Fibroblast of villous mesenchyme (primary cell): ENCODE data around the gene USP7. TPM values are rescaled to one million over a fixed set of nuclear protein-coding genes. Genes with fewer than 3 reads are reported as not detected.

Experiments used
- DNase-seq: peaks from one replicate; pipeline ENCODE4 v3.0.0-alpha.2; 2010; ENCODE audit warnings: low read depth
- H3K4me3 ChIP-seq: 2 replicates; pipeline ENCODE4 v1.5.1; 2011; ENCODE audit warnings: low read depth, mild to moderate bottlenecking, low read length
- CTCF ChIP-seq: IDR thresholded peaks from 2 replicates; pipeline ENCODE4 v1.5.1; 2012; ENCODE audit warnings: low read depth, mild to moderate bottlenecking, low read length; ENCODE audit not compliant: insufficient read depth
- total RNA-seq: library from RNA; depleted of rRNA; stranded (reverse); fragments of >200 nt; gene quantifications from 2 replicates; pipeline ENCODE4 v1.2.3, GENCODE V29; 2012

USP7 gene
- total RNA-seq, 1 donor = 54.4 TPM

- no peak for TF ChIP-seq CTCF
- no peak overlapping the region for H3K4me3 ChIP-seq
- DNase-seq = no peak
These were observed 62.3 kb downstream of the USP7 start for GRCh38 chr16:8901320-8901861.

- H3K4me3 ChIP-seq = no peak overlapping the region
- TF ChIP-seq CTCF = no peak
- DNase-seq = no peak
These were observed 63.4 kb downstream of the USP7 start for GRCh38 chr16:8900343-8900742.

GRCh38 chr16:8899709-8900317 lies 63.9 kb downstream of the USP7 start:
- DNase-seq = no peak
- TF ChIP-seq CTCF = no peak
- H3K4me3 ChIP-seq = no peak overlapping the region

GRCh38 chr16:8898660-8899318 lies 64.9 kb downstream of the USP7 start:
- no peak for DNase-seq
- no peak for TF ChIP-seq CTCF

GRCh38 chr16:8894736-8895334 lies 68.9 kb downstream of the USP7 start:
- no peak overlapping the region for H3K4me3 ChIP-seq
- no peak for DNase-seq
- no peak for TF ChIP-seq CTCF

More at GRCh38 chr16:8898660-8899318, 64.9 kb downstream of the USP7 start:
- H3K4me3 ChIP-seq = no peak overlapping the region

GRCh38 chr16:8893976-8894690 lies 69.6 kb downstream of the USP7 start:
- no peak overlapping the region for H3K4me3 ChIP-seq

More at GRCh38 chr16:8893976-8894690, 69.6 kb downstream of the USP7 start:
- TF ChIP-seq CTCF = no peak
- DNase-seq = no peak
